HG02885 (cell line): ENCODE results near the gene PCDHB13.
"Not testable (repeated sequence)": the region's sequence is repeated elsewhere in the genome, so short reads cannot be mapped to it uniquely, and the experiment has no call there.

ENCODE experiments used
- ATAC-seq: cut with Tn5 transposase; IDR thresholded peaks from one replicate; pipeline ENCODE4 v1.9.1; 2021; ENCODE audit warnings: mild to moderate bottlenecking; ENCODE audit not compliant: unreplicated experiment, poor library complexity

Gene PCDHB13

DNA sequence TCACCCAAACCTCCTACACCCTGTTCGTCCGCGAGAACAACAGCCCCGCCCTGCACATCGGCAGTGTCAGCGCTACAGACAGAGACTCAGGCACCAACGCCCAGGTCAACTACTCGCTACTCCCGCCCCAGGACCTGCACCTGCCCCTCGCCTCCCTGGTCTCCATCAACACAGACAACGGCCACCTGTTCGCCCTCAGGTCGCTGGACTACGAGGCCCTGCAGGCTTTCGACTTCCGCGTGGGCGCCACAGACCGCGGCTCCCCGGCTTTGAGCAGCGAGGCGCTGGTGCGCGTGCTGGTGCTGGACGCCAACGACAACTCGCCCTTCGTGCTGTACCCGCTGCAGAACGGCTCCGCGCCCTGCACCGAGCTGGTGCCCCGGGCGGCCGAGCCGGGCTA is 12.6 kb upstream of the PCDHB13 start:
- not testable (repeated sequence) for ATAC-seq

GRCh38 chr5:141201646-141202045 is 12.1 kb upstream of the PCDHB13 start:
- ATAC-seq: not testable (repeated sequence)

DNA sequence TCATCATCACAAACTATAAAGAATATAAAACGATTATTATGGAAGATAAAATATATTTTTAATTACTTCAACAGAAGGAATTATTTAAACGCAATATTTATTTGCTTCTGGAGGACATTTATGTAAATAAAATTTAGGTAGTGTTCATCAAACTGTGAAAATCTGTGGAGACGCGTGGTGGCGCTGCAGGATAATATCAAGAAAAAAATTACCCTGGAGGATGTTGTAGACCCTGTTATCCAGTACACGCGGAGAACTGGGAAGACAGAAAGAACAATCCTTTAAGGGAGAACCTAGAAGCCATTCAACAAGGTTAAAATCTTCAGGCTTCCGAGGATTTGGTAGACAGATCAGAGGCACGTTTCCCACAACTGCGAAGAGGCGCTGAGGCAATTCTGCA is 5.2 kb upstream of the PCDHB13 start, which contains the start of gene PCDHB12:
Gene PCDHB12, plus strand, starts transcription at position 242 of the 400 bp plus-strand sequence. CDS start 189 bp downstream, outside the sequence.
- ATAC-seq: no peak

DNA sequence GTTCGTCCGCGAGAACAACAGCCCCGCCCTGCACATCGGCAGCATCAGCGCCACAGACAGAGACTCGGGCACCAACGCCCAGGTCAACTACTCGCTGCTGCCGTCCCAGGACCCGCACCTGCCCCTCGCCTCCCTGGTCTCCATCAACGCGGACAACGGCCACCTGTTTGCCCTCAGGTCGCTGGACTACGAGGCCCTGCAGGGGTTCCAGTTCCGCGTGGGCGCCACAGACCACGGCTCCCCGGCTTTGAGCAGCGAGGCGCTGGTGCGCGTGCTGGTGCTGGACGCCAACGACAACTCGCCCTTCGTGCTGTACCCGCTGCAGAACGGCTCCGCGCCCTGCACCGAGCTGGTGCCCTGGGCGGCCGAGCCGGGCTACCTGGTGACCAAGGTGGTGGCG is 3.4 kb upstream of the PCDHB13 start:
- ATAC-seq: not testable (repeated sequence)

GRCh38 chr5:141210849-141211248 is 2.9 kb upstream of the PCDHB13 start:
- ATAC-seq: not testable (repeated sequence)

DNA sequence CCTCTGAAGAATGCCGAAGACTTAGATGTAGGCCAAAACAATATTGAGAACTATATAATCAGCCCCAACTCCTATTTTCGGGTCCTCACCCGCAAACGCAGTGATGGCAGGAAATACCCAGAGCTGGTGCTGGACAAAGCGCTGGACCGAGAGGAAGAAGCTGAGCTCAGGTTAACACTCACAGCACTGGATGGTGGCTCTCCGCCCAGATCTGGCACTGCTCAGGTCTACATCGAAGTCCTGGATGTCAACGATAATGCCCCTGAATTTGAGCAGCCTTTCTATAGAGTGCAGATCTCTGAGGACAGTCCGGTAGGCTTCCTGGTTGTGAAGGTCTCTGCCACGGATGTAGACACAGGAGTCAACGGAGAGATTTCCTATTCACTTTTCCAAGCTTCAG is 864 bp downstream of the PCDHB13 start:
- not testable (repeated sequence) for ATAC-seq

GRCh38 chr5:141215504-141215903 is 1.8 kb downstream of the PCDHB13 start:
- ATAC-seq: not testable (repeated sequence)

DNA sequence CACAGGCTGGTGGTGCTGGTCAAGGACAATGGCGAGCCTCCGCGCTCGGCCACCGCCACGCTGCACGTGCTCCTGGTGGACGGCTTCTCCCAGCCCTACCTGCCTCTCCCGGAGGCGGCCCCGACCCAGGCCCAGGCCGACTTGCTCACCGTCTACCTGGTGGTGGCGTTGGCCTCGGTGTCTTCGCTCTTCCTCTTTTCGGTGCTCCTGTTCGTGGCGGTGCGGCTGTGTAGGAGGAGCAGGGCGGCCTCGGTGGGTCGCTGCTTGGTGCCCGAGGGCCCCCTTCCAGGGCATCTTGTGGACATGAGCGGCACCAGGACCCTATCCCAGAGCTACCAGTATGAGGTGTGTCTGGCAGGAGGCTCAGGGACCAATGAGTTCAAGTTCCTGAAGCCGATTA is 2.3 kb downstream of the PCDHB13 start:
- not testable (repeated sequence) for ATAC-seq

DNA sequence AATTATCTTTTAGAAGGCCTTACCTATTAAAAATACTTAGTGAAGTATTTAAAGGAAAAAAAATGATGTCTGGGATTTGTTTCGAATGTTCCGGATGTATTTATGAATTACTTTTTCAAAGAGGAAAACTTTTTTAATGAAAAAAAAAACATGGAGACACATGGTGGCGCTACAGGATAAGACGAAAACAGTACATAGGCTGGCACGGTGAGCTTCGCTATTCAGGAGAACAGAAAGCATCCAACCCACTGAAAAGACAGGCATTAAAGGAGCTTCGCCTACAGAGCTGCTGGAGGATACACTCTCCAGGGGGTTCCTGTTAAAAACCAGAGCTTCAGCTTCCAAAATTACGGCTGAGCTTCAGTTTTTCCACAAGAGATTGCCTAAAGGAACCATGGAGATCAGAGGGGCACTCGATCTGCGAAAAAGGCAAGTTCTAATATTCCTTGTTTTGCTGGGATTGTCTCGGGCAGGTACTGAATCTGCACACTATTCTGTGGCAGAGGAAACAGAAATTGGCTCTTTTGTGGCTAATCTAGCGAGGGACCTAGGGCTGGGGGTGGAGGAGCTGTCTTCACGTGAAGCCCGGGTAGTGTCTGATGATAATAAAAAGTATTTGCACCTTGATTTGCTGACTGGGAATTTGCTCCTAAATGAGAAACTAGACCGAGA is 9.5 kb downstream of the PCDHB13 start, which contains the start of gene PCDHB14:
Gene PCDHB14, plus strand, starts transcription at position 232 of the 672 bp plus-strand sequence. Its CDS starts 163 bp downstream, at position 395.
- ATAC-seq: no peak

GRCh38 chr5:141224844-141225243 is 11.1 kb downstream of the PCDHB13 start:
- not testable (repeated sequence) for ATAC-seq

- ATAC-seq: not testable (repeated sequence)
Observed at GRCh38 chr5:141225421-141225820, 11.7 kb downstream of the PCDHB13 start.

GRCh38 chr5:141234109-141234667 is 20.5 kb downstream of the PCDHB13 start:
- ATAC-seq: no peak

GRCh38 chr5:141235922-141236321 is 22.2 kb downstream of the PCDHB13 start:
- not testable (repeated sequence) for ATAC-seq

- ATAC-seq: no peak
Observed at GRCh38 chr5:141236516-141237313, 23.0 kb downstream of the PCDHB13 start.

GRCh38 chr5:141241496-141241895 is 27.8 kb downstream of the PCDHB13 start:
- ATAC-seq: no peak

GRCh38 chr5:141245250-141245717 is 31.6 kb downstream of the PCDHB13 start, which contains the start of gene PCDHB15:
TSS of gene PCDHB15 (plus strand) at chr5:141245395. CDS start at chr5:141245579, 184 bp downstream.
- ATAC-seq: no peak

DNA sequence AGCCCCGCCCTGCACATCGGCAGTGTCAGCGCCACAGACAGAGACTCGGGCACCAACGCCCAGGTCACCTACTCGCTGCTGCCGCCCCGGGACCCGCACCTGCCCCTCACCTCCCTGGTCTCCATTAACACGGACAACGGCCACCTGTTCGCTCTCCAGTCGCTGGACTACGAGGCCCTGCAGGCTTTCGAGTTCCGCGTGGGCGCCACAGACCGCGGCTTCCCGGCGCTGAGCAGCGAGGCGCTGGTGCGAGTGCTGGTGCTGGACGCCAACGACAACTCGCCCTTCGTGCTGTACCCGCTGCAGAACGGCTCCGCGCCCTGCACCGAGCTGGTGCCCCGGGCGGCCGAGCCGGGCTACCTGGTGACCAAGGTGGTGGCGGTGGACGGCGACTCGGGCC is 33.3 kb downstream of the PCDHB13 start:
- not testable (repeated sequence) for ATAC-seq

- not testable (repeated sequence) for ATAC-seq
Observed at GRCh38 chr5:141247434-141247833, 33.7 kb downstream of the PCDHB13 start.

DNA sequence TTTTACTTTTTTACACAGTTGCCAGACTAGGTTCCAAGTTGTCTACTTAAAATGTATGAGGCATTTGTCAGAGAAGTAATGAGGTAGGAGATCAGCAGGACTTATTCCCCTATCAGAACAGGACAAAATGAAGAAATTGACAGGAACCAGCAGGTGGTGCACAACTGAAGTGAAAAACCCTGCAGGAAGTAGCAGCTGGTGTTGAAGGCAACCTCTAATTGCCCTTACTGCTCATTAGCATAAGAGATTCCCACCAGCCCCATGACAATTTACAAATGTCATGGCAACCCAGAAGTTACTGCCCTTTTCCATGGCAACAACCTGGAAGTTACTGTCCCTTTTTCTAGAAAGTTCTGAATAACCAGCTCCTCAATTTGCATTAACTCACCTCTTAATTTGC is 36.9 kb downstream of the PCDHB13 start:
- ATAC-seq: no peak

DNA sequence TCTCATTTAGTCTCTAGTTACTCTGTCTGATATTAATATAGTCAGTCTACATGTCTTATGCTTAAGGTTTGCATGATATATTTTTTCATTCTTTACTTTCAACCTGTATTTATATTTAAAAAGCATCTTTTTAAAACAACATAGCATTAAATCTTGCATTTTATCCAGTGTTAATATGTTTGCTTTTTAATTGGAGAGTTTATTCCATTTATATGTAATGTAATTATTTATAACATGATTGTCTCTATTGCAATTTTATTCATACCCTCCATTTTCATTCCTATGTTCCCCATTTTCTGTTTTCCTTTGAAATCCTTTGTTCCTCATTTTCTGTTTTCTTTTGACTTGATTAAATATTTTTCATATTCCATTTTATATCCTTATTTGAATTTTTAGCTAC is 44.7 kb downstream of the PCDHB13 start:
- no peak for ATAC-seq

DNA sequence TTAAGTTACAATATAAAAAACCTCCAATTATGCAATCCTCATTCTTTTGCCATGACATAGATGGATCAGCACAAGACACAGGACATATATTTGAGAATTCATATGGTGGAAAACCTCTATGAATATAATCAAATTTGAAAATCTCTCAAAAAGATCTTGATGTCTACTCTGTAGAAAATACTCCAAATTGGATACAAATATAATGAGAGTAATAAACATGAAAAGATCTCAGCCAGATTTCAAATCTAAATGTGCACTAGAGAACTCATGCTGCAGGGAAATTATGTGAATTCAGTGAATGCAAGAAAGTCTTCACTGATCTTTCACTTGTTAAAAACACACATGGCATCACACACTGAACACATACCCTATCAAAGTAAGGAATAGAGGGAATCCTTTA is 45.2 kb downstream of the PCDHB13 start:
- no peak for ATAC-seq
